GM18951 (cell line): ENCODE data around the gene METAP1D.
"Not testable (repeated sequence)": the region's sequence is repeated elsewhere in the genome, so short reads cannot be mapped to it uniquely, and the experiment has no call there.

ENCODE experiments used
- POLR2A ChIP-seq: IDR thresholded peaks from 4 replicates; pipeline ENCODE4 v1.6.1; 2011; ENCODE audit warnings: mild to moderate bottlenecking; ENCODE audit not compliant: insufficient read length, insufficient read depth; ENCODE audit errors: extremely low read depth
- in situ Hi-C: fragments of 300-500 bp; cut with MboI; formaldehyde crosslinking; loops from one replicate; pipeline ENCODE4 v1.12.0; 2022; ENCODE audit warnings: low sequenced_read_pairs, mixed read lengths, inconsistent platforms; ENCODE audit not compliant: unreplicated experiment

METAP1D gene

GRCh38 chr2:171968509-171968908 is 31.2 kb upstream of the METAP1D start:
- no peak for TF ChIP-seq POLR2A
- in situ Hi-C loops, result no loop called here

- in situ Hi-C loops, result no loop called here
- TF ChIP-seq POLR2A, result no peak
Measured at GRCh38 chr2:171972329-171972982, 27.3 kb upstream of the METAP1D start.

- no peak for TF ChIP-seq POLR2A
- in situ Hi-C loops, result no loop called here
Measured at GRCh38 chr2:171979103-171979502, 20.6 kb upstream of the METAP1D start.

- in situ Hi-C loops, result not testable (repeated sequence)
Measured at GRCh38 chr2:171983924-171984323, 15.8 kb upstream of the METAP1D start.

DNA sequence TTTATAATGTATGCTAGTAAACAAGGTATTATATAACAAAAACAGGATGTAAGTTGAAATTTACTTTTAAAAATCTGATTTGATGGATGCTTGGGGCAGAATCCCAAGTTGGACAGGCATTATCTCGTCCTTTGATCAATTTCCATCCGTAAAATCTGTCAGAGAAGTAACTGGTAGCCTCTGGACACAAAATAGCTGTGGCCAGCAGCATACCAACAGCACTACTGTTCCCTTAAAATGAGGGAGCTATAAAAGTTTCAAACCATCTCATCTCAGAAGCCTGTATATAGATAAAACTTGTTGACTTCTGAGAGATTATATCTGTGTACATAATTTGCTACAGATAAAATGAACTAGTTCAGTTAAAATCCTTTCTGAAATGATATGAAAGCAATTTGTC is 14.7 kb upstream of the METAP1D start:
- in situ Hi-C loops, result no loop called here
- TF ChIP-seq POLR2A, result no peak

DNA sequence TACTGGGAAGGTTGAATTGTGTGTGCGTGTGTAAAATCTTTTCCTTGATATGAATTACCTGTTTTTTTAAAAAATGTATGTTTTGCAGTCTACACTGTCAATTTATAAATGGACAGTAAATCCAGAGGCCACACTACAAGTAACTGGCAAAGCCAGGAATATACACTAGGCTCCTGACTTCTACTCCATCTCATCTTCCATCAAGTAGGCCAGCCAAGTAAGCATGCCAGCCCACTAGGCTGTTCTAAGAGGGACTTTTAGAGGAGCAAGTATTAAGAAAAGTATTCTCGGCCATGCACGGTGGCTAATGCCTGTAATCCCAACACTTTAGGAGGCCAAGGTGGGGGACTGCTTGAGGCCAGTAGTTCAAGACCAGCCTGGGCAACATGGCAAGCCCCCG is 13.0 kb upstream of the METAP1D start:
- in situ Hi-C loops, result no loop called here
- no peak for TF ChIP-seq POLR2A

DNA sequence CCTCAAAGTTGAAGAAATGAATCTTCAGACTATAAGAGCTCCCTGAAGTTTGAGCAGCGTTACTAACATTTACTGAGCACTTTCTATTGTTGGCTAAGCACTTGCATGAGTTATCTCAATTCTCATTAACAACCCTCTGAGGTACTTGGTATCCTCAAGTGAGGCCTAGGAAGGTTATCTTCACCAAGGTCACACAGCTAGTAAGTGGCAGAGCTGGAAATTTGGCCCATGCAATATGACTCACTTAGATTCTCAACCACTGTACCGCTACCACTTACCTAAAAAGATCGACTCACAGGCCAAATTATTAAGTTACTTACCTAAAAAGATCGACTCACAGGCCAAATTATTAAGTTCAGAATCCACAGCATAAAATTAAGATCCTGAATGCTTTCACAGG is 8.7 kb upstream of the METAP1D start:
- in situ Hi-C loops, result no loop called here
- no peak for TF ChIP-seq POLR2A

GRCh38 chr2:171995586-171995985 is 4.2 kb upstream of the METAP1D start:
- TF ChIP-seq POLR2A, result no peak
- in situ Hi-C loops, result no loop called here

DNA sequence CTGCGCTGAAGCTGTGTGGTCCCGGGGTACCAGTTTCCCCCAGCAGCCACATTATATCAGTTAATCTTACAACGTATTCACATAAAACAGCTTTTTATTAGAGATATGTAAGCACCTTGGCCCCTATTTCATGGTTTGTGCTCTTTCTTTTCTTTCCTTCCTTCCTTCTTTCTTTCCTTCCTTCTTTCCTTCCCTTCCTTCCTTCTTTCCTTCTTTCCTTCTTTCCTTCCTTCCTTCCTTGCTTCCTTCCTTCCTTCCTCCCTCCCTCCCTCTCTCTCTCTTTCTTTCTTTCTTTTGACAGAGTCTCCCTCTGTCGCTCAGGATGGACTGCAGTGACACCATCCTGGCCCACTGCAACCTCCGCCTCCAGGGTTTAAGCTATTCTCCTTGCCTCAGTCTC is 3.7 kb upstream of the METAP1D start:
- no peak for TF ChIP-seq POLR2A
- in situ Hi-C loops, result no loop called here

DNA sequence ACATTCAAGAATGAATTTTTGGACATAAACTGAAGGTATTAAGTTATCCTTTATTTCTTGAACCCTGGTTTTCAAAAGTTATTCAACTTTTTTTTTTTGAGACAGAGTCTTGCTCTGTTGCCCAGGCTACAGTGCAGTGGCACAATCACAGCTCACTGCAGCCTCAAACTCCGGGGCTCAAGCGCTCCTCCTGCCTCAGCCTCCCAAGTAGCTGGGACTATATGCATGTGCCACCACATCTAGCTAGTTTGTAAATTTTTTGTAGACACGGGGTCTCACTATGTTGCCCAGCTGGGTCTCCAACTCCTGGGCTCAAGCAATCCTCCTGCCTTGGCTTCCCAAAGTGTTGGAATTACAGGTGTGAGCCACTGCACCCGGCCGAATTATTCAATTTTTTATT is 2.7 kb upstream of the METAP1D start:
- in situ Hi-C loops, result not testable (repeated sequence)

DNA sequence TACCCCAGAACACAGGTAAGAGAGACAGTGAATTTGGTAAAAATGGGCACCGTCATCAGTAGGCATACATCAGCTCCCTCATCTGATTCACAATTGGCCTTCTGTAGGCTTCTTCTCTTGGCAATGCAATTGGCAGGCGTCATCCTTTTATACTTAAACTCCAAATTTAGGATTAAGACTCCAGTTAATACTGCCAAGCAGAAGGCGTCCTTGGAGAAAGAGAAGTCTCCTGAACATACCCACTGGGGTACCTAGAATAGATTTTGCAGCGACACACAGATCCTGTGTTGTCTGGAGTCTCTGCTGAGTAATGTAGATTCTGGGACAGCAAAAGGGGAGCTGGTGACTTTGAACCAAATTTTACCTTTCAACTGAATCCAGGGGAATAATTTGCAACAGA is 592 bp upstream of the METAP1D start:
- no peak for TF ChIP-seq POLR2A
- in situ Hi-C loops, result no loop called here

DNA sequence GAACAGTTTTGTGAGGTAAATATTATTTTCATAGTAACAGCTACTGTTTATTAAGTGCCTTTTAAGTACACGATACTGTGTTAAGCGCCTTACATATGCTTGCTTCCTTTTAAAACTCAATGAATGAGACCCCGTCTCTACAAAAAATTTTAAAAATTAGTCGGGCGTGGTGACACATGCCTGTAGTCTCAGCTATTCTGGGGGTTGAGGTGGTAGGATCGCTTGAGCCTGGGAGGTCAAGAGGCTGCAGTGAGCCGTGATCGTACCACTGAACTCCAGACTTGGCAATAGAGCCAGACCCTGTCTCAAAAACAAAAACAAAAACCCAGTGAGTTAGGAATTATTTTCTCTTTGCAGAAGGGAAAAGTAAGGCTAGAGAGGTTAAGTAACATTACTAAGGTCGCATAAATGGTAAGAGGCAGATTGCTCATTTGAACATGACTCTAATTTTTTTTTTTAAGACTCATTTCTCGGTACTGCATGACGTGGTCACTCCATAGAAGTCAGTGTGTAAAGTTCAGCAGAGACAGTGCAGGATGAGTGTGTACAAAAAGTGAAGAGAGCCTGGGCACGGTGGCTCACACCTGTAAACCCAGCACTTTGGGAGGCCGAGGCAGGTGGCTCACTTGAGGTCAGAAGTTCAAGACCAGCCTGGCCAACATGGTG is 1.1 kb downstream of the METAP1D start:
- in situ Hi-C loops, result no loop called here
- TF ChIP-seq POLR2A, result no peak

GRCh38 chr2:172007372-172007771 is 7.6 kb downstream of the METAP1D start:
- no peak for TF ChIP-seq POLR2A
- in situ Hi-C loops, result no loop called here

DNA sequence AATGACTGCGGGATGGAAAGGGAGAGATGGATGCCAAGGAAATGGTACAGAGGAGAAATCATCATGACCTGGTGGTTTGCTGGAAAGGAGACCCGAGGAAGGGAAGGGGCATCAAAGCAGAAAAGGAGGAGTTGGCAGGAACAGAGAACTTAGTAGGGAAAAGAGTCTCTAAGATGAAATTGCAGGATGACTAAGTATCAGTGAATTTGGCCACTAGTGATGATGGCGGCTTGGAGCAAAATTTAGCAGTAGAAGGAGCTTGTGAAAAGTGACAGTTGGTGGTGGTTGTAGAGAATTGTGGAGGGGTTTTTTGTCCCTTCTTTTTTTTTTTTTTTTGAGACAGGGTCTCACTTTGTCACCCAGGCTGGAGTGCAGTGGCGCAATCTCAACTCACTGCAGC is 10.1 kb downstream of the METAP1D start:
- in situ Hi-C loops, result no loop called here
- TF ChIP-seq POLR2A, result no peak

- in situ Hi-C loops, result no loop called here
- TF ChIP-seq POLR2A, result no peak
Measured at GRCh38 chr2:172011812-172012575, 12.2 kb downstream of the METAP1D start.
